Fibroblast of peridontal ligament (primary cell): ENCODE data around the gene PSMC3.

Experiments used
- DNase-seq: peaks from one replicate; pipeline ENCODE4 v3.0.0-alpha.2; 2010; ENCODE audit errors: extremely low read depth

PSMC3 gene

DNA sequence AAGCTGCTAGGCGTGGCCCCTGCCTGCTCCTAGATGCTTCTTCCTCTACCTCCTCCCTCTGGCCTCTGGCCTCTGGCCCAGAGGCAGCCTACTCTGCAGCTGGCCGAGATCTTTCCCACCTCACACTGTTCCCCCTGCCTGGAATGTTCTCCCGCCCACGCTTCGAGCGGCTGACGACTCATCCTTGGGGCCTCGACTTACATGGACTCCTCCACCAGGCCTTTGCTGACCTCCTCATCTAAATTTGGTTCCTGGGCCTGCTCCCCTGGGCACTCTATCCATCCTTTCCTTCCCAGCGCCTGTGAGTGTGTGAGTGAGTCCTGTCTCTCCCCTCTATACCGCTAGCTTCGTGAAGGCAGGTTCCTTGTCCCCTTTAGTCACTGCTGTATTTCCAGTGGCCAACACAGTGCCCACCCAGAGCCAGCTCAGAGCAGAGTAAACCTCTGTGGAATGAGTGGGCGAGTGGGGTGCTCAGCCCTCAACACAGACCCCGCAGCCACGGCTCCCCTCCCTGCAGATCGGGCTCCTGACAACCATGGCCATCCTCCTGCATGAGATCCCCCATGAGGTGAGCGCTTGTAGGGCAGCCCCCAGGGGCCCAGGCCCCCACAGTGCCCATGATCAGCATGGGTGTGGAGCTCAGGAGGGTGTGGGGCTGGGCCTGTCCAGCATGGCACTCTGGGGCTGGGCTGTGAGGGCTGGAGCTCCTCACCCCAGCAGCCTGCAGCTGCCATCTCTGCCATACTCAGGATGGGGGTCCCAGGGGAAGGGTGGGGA is 12.1 kb downstream of the PSMC3 start:
- peak; percentile 31 for DNase-seq

DNA sequence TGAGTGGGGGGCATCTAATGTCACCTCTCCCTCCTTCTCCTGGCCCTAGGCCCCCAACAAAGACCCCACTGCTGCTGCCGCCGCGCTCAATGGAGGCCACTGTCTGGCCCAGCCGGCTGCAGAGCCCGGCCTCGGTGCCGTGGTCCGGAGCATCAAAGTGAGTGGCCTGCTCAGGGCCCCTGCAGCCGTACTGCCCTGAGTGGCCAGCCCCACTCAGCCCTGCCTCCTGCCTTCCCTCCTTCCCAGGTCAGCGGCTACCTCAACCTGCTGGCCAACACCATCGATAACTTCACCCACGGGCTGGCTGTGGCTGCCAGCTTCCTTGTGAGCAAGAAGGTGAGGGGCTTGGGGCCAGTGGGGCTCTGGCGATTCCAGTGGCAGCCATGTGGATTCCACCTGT is 12.9 kb downstream of the PSMC3 start:
- DNase-seq: no peak

DNA sequence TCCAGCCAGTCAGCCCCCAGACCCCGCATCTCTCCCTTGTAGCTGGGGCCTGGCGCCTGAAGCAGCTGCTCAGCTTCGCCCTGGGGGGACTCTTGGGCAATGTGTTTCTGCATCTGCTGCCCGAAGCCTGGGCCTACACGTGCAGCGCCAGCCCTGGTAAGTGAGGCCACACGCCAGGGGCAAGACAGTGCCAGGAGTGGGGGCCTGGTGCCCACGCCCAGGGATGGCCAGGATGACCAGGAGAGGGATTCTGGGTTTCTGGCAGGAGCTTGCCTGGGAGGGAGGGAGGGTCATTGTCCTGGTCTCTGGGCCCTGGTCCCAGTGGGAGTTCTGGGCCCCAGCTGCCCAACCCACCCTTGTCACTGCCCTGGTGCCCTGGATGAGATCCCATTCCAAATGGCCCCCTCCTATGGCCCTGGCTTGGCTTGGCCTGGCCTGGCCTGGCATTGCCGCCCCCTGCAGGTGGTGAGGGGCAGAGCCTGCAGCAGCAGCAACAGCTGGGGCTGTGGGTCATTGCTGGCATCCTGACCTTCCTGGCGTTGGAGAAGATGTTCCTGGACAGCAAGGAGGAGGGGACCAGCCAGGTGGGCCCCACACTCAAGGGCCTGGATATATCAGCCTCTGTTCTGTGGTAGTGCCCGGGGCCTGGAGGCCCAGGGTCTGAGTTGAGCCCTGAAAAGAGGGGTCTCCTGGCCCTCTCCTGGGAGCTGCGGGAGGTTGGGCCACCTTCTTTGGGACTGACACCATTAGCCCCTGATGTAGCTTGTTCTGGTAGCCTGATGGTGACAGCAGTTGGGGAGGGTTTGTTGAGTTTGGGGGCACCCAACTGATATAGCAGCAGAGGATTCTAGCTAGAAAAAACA is 14.1 kb downstream of the PSMC3 start:
- DNase-seq: no peak

DNA sequence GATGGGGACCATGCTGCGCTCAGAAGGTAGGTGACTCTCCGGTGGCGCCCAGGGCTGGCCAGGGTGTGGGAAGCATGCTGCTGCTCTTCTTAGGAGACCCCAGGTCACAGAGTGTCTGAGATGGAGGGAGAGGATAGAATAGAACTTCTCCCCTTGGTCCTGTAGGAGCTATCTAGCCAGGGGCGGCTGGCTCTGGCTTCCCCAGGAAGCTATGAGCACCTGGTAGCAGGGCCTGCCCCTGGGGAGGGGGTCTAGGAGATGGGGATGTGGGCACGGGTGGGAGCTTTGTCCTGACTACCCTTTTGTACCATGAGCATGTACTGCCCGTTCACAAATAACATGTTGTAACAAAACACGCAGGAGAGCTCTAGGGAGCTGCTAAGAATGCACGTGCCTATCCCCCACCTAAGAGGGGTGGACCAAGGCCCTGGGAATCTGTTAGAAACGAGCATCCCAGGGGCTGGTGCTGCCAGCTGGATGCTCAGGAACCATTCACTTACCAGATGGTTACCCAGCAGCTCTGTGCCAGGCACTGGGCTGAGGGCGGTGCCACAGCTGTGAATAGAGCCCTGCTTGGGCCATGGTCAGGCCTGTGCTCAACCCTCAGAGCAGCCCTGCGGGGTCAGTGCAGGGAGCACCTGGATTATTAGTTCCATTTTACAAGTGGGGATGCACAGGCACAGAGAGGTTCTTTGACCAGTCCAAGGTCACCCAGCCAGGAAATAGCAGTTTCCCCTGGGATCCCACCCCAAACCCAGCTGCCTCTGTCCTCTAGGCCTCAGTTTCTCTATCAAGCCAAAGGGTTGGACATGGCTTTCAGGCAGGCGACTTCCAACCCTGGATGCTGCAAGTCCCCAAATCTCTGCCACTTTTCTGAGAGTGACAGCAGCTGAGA is 15.6 kb downstream of the PSMC3 start:
- no peak for DNase-seq

DNA sequence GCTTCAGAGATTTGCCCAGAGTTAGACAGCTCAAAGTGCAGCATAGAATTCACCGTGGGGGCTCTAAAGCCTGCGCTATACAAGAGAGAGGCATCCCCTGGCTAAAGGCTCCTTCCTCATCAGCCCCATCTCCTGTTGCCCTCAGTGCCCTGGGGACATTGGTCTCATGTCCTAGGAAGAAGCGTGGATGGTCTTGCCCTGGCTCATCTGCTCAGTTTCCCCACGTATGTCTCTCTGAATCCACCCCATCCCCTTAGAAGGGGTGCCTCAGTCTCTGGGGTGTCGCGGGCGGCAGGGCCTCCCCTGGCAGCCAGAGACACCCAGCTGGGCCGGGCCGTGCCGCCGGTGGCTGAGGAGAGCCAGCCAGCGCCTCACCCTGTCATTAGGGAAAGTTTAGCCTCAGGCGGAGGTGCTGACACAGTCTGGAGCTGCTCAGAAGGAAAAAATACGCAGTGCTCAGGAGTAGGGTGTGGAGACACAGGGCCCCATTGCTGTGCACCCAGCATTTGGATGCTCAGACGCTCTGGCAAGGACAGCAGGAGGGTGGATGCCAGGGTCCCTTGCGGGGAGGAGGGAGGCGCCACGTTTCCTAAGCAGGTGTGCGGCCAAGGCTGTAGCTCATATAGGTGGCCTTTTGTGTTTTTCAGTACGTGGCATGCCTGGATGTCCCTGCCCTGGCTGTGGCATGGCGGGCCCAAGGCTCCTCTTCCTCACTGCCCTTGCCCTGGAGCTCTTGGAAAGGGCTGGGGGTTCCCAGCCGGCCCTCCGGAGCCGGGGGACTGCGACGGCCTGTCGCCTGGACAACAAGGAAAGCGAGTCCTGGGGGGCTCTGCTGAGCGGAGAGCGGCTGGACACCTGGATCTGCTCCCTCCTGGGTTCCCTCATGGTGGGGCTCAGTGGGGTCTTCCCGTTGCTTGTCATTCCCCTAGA is 16.5 kb downstream of the PSMC3 start:
- no peak for DNase-seq

DNA sequence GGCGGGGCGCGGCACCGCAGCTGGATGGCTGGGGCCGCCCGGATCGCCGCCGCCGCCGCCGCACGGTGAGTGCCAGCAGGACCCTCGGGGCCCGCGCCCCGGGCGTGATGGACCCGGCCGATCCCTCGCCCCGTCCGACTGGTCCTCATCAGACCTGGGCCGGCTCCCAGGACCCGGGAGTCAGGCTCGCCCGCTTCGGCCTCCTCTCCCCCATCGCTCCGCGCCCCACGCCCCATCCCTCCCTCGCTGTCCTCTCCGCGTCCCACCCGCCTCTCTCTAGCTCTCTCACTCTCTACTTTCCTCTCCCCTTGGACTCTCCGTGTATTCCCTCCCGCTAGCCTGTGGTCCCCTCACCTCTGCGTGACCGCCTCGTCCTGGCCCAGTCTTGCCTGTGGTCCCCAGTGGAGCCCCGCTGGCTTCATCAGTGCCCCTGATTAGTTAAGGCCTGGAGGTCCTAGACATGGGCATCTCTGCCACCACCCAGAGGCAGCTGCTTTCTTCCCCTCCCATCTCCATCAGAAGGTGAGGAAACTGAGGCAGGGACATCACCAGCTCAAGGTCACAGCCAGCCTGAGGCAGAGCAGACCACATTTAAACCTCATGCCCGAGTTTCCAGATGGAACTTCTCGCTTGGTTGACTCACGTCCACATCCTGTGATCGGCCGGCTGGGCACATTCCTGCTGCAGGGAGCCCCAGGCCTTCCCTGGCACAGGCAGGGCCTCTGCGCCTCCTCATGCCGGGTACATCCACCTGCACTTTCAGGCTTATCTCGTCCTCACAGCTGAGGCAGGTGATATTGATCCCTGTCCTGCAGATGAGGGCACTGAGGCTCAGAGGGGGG is 17.4 kb downstream of the PSMC3 start:
- DNase-seq: peak; percentile 71

DNA sequence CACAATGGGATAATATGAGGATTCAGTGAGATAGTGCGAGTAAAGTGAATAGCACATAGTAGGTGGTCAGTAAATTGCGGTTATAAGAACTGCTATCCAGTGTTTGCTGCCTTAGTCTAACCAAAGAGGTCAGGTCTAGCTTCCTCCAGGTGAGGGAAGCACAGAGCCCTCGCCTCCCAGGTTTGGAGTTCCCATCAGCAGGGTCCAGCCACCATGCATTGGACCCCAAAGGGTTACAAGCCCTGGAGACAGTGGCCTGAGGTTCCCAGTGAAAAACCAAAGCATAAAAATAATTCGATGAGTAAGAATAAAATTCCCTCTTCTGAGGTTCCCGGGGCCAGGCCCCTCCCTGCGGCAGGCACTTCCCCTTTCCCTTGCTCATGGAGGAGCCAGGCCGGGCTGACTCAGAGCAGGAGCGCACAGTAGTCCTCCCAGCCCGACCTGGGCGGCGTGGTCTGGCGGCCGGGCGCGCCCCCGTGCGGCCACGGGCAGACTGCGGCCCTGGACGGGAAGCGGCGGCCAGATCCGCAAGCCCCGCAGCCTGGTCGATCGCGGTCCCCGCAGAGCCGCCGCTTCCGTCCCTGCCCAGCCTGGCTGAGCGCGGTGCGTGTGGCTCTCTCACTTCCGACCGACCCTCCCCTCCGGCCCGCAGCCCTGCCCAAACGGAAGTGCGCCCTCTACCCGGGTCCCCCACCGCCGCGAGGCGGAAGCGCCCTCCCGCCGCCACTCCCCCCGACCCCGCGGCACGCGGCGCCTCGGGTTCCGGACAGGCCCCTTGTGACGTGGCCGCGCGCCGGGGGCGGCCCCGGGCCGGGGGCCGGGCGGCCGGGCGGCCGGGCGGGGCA is 18.3 kb downstream of the PSMC3 start, which contains the start of gene SLC39A13:
SLC39A13 (plus strand) TSS at position 845 of the 845 bp plus-strand sequence. CDS start 1,505 bp downstream, outside the sequence.
- peak; percentile 92 for DNase-seq

DNA sequence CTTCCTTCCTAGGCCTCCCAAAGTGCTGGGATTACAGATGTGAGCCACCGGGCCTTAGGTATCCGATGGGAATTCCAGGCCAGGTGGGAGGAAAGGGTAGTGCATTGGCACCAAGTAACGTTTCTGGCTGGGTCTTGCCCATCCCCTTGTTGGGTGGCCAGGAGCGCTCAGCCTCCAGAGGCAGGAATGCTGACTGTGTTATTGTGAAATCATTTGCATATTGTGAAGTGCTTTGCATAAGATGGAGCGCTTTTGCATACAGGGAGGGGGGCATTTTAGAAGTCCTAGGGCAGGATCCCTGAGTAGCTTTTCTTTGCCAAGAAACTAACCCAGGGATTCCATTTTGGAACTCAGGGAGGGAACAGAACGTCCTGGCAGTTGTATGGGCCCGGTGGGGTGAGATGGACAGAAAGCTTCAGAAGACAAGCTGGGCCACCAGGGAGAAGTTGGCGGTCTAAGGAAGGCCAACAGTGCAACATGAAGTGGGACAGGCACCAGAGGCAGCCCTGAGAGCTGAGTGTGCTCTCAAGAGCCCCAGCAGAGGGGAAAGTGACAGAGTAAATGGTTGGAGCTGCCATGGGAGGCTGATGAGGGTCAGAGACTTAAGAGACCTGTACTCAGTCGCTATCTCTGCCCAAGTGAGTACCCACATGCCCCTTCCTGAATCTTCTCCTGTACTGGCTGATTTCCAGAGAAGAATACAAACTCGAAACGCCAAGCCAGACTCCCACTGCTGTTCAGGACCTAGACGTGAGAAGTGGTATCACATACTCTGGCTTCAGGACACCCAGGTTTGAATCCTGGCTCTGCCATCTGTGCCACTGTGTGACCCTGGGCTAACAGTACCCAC is 19.1 kb downstream of the PSMC3 start:
- DNase-seq: peak; percentile 24

DNA sequence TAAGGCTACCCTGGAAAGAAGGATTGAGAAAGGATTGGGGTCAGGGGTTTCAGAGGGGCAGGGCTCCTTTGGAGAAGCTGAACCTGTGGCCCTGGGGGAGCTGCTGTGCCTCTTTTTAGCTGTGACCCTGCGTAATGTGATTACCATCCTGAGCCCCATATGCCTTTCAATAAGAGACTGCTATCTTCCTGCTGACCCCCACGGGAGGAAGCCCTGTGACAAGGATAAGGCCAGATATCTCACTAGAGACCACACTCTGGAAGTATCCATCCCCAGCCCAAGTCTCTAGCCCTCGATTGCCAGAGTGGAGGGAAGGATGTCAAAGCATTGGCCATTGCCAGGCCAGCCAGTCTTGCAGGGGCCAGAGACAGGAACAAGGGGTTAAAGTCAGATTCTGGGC is 22.7 kb downstream of the PSMC3 start:
- DNase-seq: no peak

DNA sequence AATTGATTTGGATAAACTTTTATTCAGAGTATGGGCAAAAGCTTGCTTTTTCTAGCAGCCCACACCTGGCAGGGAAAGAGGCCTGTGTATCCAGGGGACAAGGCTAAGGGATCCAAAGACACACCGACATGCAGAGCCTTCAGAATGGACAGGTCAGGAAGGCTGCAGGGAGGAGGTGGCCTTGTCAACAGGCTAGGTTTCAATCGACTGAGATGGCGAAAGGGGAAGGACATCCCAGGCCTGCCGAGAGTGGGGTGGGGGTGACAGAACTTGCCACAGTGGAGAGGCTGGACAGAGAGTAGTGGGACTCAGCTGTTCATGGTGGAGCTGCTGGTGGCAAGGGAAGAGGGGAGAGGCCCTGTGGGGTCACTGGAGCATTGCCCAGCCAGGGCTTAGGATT is 23.1 kb downstream of the PSMC3 start:
- DNase-seq: no peak

DNA sequence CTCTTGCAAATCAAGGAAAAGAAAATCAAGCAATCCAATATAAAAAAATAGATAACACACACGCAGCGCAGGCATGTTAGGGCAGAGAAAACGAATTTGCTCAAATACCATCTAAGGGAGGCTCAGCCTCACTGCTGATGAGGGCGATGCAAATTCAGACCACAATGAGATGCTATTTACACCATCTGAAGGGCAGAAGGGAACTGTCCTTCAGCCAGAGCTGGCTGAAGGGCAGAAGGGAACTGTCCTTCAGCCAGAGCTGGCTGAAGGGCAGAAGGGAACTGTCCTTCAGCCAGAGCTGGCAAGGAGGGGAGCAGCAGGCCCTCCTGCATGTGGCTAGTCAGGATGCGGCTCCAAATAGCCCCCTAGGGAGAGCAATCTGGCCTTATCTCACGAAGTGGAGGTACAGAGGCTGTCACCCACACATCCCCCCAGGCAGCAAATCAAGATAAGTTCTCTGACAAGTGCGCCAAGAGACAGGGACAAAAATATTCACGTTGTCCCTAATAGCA is 25.4 kb downstream of the PSMC3 start:
- DNase-seq: peak; percentile 31

DNA sequence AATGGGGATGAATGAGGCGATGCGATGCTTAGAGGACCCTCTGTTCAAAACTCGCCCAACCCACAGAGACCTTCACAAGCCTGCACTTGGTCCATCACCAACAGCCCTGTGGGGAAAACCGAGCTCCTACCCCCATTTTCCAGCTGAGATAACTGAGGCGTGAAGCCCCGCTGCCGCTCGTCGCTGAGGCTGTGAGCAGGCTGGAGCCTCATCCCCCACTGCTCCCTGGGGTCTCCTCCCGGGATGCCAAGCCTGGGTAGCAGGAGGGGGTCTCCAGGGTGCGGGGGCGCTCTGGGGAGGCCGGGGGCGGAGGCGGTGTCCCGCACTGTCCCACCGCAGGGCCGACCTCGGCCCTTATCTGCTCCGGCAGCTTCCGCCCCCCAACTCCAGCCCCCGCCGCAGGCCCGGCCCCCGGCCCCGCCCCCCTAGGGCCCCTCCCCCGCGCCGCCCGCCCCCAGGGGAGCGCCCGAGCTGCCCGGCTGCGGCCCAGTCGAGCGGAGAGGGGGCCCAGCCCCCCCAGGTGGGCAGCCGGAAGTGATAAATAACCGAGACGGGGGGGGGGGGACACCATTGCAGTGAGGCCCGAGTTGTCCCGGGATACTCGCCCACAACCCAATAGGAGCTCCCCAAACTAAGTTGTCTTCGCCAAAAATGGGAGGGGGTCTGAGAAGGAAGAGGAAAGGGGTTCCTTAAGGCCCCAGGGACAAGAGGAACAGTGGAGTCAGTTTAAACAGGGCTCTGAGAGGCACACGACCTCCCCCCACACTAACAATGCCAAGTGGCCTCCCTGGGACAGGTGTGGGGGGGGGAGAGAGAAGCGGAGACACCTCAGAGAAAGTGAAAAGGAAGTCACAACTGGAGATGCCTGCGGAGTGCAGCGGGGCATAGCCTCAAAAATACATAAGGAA is 26.1 kb downstream of the PSMC3 start:
- DNase-seq: no peak

DNA sequence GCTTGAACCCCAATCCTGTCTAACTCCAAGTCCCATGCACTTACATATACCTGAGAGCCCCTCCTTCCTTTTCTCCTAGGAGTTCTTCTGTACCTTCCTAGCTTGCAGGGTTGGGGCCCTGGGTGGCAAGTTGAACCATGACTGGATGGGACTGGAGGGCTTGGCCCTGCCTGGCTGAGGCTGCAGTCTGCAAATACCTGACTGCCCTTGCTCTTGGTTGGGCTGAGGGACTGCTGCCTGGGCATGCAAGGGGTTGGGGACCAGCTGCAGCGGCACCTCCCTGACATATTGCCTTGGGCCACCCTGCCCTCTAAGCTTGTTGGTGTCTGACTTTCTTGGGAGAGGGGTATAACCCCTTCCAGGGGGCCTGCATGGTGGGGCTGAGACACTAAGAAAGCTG is 27.7 kb downstream of the PSMC3 start:
- no peak for DNase-seq

DNA sequence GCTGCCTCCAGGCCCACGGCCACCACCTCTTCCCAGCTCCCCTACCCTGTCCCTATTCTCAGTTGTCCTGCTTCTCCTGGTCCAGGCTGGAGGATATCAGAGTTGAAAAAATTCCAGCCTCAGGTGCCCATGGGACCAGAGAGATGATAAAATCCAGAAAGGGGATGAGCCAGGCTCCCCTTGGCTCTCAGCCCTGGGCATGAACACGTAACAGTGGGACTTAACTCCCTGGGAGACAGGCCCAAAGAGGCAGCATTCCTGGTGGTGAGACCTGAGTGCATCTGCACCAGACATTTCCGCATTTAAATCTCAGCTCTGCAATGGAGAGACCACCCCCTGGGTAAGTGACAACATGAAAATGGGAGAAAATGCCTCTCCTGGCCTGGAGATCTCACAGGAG is 28.2 kb downstream of the PSMC3 start:
- no peak for DNase-seq

DNA sequence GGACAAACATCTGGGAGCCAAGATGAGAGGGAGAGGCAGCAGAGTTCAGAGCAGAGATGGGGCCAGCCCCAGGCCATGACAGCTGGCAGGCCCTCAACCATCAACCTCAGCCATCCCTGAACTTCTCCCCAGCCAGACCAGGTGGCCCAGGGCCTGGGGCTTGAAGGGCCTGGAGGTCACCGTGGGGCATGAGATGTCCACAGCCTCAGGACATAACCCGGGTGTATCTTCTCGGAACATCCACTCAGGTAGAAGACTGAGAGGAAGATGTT is 30.3 kb downstream of the PSMC3 start:
- DNase-seq: no peak

DNA sequence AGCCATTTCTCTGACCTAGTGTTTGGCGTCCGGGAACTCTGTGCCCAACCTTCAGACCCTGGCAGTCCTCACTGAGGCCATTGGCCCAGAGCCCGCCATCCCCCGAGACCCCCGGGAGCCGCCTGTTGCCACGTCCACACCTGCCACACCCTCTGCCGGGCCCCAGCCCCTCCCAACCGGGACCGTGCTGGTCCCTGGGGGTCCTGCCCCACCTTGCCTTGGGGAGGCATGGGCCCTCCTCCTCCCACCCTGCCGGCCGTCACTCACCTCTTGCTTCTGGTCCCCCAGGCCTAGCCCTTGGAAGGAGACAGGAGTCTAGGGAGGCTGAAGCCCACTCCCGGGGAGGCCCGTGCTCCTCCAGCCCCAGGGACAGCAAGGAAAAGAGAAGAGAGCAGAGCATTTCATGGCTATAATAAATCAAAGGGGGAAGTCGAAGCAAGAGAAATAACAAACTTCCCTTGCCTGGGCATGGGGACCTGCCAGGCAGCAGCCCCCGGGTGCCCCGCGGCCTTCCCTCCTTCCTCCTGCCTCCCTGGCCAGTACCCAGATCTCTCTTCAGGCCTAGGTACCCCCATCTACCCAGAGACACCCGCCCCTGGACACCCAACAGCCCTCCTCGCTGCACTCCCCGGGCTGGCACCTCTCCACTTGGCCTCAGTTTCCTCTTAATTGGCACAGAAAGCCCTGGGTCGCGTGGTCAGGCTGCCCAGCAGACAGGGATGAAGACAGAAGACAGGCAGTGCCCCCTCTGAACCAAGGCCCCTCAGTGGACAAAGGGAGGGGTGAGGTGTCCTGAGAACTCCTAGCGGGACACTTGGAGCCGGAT is 30.8 kb downstream of the PSMC3 start:
- DNase-seq: no peak
